Measurements from ENCODE around the gene FAM149B1.
"Not testable (repeated sequence)": the region's sequence is repeated elsewhere in the genome, so short reads cannot be mapped to it uniquely, and the experiment has no call there.

The FAM149B1 gene

DNA sequence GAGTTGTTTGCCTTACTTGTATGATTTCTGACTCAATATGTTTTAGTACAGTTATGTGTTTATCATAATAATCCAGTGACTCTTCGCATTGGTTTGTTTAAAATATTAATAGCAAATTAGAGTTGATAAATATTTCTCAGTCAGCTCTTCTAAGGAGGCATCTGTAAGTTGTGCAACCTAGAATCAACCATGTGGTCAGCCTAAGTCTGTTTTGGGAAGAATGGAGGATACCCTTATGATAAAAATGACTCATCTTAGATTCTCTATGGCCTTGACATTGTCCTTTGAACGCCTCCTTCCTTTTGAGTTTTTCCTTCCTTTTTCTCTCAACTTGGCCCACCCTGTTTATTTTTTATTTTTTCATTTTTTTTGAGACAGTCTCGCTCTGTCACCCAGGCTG, 60.3 kb downstream of the FAM149B1 start:
- DNase-seq (ENCODE audit: insufficient read length, low spot score), result no peak
- FAIRE-seq, result no peak

DNA sequence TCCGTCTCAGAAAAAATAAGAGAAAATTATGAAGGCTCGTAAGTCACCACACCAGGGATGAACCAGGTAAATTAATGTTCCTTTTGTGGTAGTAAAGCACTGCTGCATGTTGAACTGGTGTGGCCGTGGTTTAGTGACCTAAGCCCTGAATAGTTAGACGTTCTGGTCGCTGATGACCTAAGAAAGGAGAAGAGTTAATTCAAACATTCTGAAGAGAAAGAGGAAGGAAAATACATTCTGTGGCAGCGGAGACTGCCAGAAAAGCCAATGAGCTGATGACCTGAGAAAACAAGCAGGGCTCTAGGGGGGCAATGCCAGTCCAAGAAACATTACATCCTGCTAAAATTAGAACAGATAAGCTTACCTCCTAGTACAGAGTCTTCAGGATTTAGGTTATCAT, 61.6 kb downstream of the FAM149B1 start:
- DNase-seq (ENCODE audit: insufficient read length, low spot score) (no peak), FAIRE-seq (no peak)

DNA sequence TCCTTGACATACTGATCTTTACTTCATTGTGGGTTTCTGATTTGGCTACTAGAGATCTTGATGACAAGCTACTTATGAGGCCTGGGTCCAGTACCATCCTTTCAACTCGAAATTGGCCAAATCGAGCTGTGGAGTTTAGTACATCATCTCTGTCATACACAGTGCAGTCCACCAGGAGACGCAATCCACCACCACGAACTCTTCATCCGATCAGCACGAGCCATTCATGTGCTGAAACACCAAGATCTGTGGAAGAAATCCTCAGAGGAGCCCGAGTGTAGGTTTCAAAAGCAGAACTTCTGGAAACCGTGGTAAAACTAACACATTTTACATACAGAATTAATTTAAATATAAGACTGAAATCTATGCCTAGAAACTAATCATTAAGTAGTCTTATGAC, 65.0 kb downstream of the FAM149B1 start:
- DNase-seq (ENCODE audit: insufficient read length, low spot score) (no peak), FAIRE-seq (no peak)

DNA sequence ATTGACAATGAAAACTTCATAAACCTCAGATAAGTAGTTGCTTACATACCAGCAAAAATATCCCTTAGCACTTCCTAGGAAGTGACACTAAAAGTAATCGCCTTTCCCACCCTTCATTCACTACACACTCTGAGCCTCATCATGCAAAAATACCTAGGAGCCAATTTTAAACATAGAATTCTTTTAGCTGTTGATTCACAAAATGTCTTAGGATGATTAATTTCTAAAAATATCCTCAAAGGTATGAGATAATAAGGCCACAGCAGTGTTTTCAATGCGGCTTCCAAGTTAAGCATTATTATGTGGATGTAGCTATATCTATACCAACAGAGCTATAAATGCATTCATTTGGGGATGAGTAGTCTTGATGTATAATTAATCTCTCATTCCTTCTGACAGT, 66.0 kb downstream of the FAM149B1 start:
- FAIRE-seq, result no peak

DNA sequence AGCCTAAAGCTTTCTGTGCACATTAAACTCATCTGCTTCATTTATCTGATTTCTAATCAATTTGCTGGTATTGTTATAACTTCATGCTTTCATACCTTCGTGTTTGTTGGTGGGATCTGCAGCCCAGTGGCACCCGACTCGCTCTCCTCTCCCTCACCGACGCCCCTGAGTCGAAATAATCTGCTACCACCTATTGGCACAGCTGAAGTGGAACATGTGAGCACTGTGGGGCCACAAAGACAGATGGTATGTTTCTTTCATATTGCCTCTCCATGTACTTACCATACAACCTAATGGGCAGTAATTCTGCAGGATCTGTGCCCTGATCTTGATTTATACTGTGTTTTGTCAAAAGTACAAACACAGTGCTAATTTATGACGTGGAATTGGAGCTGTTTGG, 66.8 kb downstream of the FAM149B1 start:
- FAIRE-seq (no peak), DNase-seq (ENCODE audit: insufficient read length, low spot score) (no peak)

More for the DNA sequence above, 66.0 kb downstream of the FAM149B1 start:
- DNase-seq (ENCODE audit: insufficient read length, low spot score), result no peak

DNA sequence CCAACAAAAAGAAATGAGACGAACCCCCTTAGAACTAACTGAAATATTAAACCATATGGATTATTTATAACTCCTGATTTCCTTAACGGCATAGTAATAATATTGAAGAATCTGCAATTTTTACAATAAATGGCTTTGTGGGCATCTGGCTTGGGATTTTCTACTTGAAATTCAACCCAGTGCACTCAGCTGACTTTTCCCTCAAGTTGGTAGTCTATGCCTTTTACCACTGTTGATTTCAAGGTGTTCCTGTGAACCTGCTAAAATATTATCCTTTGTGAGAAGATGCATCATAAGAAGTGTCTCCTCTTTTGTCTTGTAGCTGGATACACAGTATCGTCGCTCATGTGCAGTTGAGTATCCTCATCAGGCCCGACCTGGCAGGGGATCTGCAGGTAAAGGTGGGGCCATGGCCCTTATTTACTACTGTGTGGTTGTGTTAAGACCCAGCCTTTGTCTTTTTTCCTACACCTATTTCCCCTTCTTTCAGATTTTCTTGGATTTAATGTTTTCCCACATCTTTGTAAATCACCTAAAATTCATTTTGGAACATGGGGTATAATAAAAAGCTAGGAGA, 71.2 kb downstream of the FAM149B1 start:
- DNase-seq (ENCODE audit: insufficient read length, low spot score) (no peak), FAIRE-seq (no peak)

DNA sequence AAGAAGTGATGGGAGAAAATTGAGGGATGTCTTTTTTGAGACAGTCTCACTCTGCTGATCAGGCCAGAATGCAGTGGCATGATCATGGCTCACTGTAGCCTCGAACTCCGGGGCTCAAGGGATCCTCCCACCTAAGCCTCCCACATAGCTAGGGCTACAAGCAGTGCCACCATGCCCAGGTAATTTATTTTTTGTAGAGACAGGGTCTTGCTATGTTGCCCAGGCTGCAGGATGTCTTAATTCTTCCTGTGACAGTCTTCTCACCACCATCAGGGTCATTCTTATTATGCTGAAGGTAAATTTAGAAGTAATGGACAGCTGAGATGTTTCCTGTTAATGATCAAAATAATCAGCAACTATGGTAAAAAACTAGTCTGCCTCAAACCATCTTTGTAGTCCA, 72.0 kb downstream of the FAM149B1 start:
- no peak for DNase-seq (ENCODE audit: insufficient read length, low spot score)
- no peak for FAIRE-seq

DNA sequence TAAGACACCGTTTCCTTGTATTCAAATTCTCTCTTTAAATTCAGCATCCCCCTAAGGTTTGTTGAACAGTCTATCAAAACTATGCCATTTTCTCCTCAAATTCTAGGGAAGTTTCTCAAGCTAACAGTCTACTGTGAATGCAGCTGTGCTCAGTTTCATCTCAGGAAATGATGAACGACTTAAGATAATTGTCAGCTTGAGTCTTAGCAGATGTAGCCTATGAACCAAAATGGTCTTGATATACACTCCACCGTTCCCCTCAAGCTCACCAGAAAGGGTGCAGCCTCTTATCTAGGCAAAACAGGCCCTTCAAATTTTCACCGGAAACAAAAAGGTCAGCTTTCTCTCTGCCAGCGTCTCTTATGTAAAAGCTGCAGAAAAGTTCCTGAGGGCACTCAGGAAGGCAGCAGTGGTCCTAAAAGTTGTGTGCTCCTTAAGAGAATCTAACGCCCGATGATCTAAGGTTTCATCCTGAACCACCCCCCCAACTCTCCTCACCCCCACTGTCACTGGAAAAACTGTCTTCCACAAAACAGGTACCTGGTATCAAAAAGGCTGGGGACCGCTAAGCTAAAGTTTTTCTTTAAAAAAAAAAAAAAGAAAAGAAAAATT, 77.1 kb downstream of the FAM149B1 start:
- FAIRE-seq, result no peak

DNA sequence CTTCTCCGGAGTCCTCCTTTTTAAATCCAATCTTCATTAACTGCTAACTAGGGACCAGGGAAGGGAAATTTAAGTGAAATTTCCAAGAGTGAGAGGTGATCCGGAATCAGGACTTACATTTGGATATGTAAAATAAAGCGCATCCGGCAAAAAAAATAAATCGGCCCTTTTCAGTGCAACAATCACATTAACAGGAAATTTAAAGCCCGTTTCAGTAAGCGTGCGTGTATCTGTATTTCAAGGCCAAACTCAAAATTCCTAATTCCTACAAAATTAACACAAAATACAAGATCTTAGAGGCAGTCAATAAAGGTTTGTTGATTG, 78.4 kb downstream of the FAM149B1 start:
- FAIRE-seq (no peak), DNase-seq (ENCODE audit: insufficient read length, low spot score) (no peak)

More for the DNA sequence above, 77.1 kb downstream of the FAM149B1 start:
- no peak for DNase-seq (ENCODE audit: insufficient read length, low spot score)

DNA sequence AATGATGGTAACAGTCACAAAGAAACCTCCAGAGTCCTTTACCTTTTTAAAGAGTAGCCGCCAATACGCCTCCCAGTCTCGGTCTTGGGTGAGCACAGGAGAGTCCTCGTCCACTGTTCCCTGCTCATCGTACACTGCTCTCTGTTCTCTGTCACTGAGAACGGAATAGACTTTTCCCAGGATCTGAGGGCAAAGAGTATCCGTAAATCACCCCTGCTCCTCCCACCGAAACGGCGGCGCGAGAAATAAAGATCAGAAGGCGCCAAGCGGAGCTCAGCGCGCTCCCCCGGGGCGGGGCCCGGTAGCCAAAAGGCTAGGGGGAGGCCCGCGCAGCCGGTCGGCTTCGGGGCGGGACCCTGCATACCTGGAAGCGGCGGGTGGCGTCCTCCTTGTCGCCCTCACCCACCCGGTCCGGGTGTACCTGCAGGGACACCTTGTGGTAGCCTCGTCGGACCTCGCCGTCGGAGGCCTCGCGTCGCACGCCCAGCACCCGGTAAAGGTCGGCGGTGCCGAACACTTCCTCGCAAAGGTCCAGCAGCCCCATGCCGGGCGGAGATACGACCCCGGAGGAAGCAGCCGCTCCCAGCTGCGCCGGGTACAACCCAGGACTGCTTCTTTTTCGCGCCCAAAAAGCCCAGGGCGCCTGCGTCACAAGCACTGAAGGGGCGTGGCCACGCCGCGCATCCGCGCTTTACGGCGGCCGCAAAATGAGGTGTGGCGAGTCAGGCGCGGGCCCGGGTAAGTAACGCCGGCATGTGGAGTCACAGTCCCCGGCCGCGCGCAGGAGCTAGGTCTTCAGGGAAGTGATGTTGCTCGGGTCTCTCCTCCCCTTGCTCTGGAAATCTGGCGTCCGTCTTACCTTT, 79.0 kb downstream of the FAM149B1 start, which contains the start of gene DNAJC9:
Gene DNAJC9, minus strand, starts transcription at position 610 of the 863 bp plus-strand sequence. Its CDS starts 66 bp downstream, at position 544.
- DNase-seq (ENCODE audit: insufficient read length, low spot score) (peak; percentile 59), FAIRE-seq (peak; percentile 82)

DNA sequence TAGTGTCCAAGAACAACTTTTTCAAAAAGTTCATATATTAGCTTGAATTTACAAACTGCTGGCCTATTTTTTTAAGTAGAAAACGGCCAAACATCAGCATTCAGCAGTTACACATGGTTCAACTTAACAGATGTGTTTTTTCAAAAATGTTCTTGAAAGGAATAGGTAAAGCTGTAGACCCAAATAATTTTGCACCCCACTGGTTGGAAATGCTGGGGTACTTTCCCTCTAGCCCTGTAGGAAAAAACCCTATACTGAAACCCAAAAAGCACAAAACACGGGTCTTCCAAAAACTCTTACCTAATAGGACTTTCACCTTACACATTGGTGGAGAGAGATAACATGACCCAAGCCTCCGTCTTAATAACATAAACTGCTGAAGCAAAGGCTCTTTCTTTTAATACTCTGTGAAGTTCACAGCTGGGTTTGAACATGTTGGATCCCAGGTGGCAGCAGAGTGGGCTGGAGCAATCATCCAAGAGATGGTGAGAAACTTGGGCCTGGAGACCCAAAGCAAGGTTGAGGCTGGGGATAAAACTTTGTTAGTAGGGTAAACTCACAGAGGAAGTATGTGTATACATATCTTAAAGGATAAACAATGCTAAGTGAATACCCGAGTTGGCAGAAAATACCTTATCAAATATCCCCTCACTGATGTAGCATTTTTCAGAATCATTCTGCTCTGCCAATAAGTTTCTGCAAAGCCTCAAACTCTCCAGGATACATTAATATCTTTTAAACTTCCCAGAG, 79.8 kb downstream of the FAM149B1 start:
- no peak for FAIRE-seq
- DNase-seq (ENCODE audit: insufficient read length, low spot score), result no peak

DNA sequence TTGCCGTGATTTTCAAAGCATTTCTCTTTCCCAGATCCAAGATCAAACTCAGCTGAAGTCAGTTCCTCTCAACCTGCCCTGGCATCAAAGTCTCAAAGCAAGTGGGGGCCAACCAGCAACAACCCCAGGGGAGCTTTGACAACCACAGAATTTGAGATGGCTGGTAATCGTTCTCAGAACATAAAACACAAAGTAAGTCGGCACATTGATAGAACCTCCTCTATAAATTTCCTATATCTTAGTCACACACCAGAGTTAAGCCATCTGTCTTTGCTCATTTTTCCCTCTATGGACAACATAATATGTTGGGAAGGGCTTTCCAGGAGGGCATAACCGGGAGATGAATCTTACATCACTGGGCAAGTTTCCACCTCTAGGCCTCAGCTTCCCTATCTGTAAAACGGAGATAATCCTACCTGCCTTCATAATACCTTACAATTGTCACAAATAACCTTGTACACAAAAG, 80.4 kb downstream of the FAM149B1 start:
- DNase-seq (ENCODE audit: insufficient read length, low spot score) (no peak), FAIRE-seq (no peak)

DNA sequence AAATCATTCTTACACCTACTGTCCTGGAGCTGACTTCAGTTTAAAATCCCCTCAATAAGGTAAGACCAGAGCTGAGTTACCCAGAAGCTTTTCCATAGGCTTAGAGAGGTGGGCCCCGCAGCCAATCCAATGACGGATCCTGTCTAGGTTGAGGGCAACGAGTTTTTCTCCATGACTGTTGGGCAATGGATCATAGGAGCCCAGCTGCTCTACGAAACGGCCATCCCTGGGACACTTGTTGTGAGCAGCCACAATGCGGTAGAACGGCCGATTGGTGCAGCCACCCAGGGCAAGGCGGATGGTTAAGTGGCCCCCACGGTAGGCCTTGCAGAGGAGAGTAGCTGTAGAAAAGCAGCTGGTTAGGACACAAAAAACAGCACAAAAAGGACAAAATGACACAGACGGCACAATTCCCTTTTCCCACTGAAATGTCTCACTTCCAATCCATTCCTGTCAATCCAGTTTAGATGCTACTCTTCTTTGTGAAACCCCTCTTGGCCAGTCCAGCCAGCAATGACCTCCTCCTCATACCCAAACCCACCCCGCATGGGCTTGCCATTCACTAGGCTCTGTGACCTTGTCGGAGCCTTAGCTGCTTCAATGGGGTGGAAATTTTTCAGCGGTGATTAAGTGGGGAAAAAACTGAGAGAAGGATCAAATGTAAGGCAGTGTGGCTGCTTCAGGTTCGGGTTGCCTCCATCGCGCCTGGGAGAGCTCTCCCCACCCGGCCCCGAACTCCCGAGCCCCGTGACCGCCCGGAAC, 83.9 kb downstream of the FAM149B1 start:
- no peak for FAIRE-seq

DNA sequence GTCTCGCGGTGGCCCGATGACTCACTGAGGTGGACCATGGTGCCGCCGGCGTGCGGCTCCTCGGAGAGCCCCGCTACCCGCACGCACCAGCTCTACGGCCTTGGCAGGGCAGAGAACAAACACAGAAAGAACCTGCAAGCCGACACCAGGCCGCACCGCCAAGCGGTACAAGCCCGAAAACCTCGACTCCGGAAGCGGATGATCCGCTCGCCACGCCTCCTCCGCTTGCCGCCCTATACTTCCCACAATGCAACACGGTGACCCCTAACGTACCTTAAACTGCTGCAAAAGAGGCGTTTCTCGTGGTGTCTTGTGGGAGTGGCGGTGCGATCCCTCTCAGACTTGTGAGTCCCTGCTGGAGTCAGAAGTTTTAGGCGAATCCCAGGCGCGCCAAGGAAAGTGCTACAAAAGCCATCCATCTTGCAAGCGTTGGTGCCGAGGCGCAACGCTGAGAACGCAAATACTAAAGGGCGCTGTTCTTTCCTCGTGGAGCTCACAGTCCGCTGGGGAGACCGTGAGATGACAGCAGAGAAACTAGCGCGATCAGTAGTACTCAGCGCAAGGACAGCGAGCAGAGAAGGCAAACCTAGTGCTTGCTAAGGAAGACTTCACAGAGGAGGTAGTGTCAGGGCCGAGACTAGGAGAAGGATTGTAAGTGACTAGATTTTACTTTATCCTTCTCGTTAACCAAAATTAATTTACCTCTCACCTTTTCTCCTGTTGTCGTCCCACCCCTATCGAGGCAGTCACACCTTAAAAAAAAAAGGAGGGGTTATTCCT, 84.7 kb downstream of the FAM149B1 start, which contains the start of gene MRPS16:
Gene MRPS16, minus strand, starts transcription at position 200 of the 780 bp plus-strand sequence. Its CDS starts 162 bp downstream, at position 38.
- DNase-seq (ENCODE audit: insufficient read length, low spot score), result peak; percentile 73

More for the DNA sequence above, 83.9 kb downstream of the FAM149B1 start:
- no peak for DNase-seq (ENCODE audit: insufficient read length, low spot score)

DNA sequence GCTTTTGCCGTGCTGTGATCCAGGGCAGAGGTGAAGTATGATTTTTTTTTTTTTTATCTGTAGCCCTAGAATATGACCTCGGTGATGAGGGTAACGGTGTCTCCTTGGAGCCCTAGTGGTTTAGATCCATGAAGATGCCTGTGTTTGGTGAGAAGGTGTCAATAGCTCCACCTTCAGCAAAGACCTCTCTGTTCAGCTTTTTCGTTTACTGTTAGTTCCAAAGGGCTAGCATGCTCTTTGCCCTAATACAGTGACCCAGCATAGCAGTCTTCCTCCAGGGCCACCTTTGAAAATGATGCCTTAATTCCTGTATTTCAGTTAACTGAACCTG, 85.3 kb downstream of the FAM149B1 start:
- FAIRE-seq (peak; percentile 71), DNase-seq (ENCODE audit: insufficient read length, low spot score) (no peak)

More for the DNA sequence above, 84.7 kb downstream of the FAM149B1 start, which contains the start of gene MRPS16:
- peak; percentile 100 for FAIRE-seq

DNA sequence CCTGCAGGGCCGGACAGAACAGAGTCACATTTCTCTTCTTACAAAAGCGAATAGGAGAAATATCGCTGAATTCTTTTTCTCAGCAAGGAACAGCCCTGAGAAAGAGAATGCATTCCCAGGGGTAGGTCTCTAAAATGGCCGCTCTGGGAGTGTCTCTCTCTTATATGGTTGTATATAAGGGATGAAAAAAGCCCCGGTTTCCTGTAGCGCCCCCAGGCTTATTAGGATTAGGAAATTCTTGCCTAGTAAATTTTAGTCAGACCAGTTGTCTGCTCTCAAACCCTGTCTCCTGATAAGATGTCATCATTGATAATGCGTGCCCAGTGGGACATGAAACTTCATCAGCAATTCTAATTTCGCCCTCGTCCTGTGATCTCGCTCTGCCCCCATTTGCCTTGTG, 90.7 kb downstream of the FAM149B1 start:
- not testable (repeated sequence) for FAIRE-seq; DNase-seq (ENCODE audit: insufficient read length, low spot score)

DNA sequence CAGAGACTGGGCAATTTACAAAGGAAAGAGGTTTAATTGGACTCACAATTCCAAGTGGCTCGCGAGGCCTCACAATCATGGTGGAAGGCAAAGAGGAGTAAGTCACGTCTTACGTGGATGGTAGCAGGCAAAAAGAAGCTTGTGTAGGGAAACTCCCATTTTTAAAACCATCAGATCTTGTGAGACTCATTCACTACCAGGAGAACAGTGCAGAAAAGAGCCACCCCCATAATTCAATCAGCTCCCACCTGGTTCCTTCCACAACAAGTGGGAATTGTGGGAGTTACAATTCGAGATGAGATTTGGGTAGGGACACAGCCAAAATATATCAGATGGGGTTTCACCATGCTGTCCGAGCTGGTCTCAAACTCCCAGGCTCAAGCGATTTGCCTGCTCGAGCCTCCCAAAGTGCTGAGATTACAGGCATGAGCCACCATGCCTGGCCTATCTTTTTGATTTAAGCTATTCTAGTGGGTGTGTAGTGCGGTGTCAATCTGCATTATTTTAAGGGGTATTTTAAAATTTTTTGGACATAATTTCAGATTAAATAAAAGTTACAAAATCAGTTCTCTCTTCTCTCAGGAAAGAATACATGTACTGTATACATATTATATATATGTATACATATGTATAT, 93.6 kb downstream of the FAM149B1 start:
- FAIRE-seq (no peak), DNase-seq (ENCODE audit: insufficient read length, low spot score) (no peak)

DNA sequence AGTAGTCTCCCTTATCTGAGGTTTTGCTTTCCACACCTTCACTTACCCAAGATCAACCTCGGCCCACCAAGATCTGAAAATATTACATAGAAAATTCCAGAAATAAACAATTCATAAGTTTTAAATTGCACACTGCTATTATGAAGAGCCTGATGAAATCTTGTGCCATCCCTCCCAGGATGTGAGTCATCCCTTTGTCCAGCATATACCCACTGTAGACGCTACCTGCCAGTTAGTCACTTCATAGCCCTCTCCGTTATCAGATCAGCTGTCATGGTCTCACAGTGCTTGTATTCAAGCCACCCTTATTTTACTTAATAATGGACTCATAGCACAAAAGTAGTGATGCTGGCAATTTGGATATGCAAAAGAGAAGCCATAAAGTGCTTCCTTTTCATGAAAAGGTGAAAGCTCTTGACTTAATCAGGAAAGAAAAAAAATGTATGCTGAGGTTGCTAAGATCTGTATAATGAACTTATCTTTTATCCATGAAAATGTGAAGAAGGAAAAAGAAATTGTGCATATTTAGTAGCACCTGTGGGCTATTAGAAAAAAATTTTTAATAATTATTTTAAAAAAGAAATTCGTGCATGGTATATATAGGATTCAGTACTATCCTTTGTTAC, 94.3 kb downstream of the FAM149B1 start:
- FAIRE-seq (no peak), DNase-seq (ENCODE audit: insufficient read length, low spot score) (no peak)

All from GM19239 (cell line).